Motor neuron (in vitro differentiated cells): Measurements from ENCODE around the gene PPP1R1B. TPM values are rescaled to one million over a fixed set of nuclear protein-coding genes. Genes with fewer than 3 reads are reported as not detected.
A peak's percentile ranks its signal among the peaks of the same experiment; 100 is the strongest.

Experiments
- ATAC-seq, 8 experiments: fragments of 200-7000 bp; cut with Tn5 transposase; replicated peaks in 6 of 8; 2 replicates each; pipeline ENCODE4 v1.8.0; 2021; ENCODE audit warnings: mild to moderate bottlenecking in 8 of 8, moderate library complexity in 8 of 8
- H3K27ac ChIP-seq, 2 donors: fragments of 250-450 bp; sonication (Bioruptor Pico); 2 replicates each; pipeline ENCODE4 v1.9.0; 2021; ENCODE audit warnings: antibody characterized with exemption in 2 of 2, mild to moderate bottlenecking in 2 of 2, moderate library complexity in 1 of 2
- H3K4me1 ChIP-seq, 2 donors: fragments of 250-450 bp; sonication (Bioruptor Pico); replicated peaks in 1 of 2; 2 replicates each; pipeline ENCODE4 v1.6.1; 2021; ENCODE audit warnings: antibody characterized with exemption in 2 of 2, mild to moderate bottlenecking in 2 of 2, moderate library complexity in 1 of 2
- H3K4me3 ChIP-seq, 5 donors: fragments of 250-450 bp; sonication (Bioruptor Pico); 2 replicates each; pipeline ENCODE4 v1.9.0; 2021; ENCODE audit warnings: antibody characterized with exemption in 5 of 5, mild to moderate bottlenecking in 5 of 5, moderate library complexity in 4 of 5
- WGBS, 10 experiments: fragments of 450-650 bp; shearing (Covaris generic); methylation state at CpG; one replicate each; pipeline ENCODE4 v1.0.0; 2022; 5-methylcytosine and 5-hydroxymethylcytosine counted together
- in situ Hi-C, 9 experiments: fragments of 400-800 bp; cut with MboI; loops; one replicate each; pipeline ENCODE4 v1.15.0; 2021; ENCODE audit warnings: low sequenced_read_pairs in 9 of 9, low pct_unique_long_range_greater_than_20kb in 2 of 9; ENCODE audit not compliant: unreplicated experiment in 9 of 9
- total RNA-seq, 8 experiments: library from RNA; unstranded; fragments of 300-600 nt; gene quantifications; 2 replicates each; pipeline versions ENCODE4 v1.2.3 to v1.2.4, GENCODE V29; 2022

The PPP1R1B gene
- total RNA-seq, 8 experiments from 2014 or later: 0.38 to 7.8 (median 0.91) TPM

DNA sequence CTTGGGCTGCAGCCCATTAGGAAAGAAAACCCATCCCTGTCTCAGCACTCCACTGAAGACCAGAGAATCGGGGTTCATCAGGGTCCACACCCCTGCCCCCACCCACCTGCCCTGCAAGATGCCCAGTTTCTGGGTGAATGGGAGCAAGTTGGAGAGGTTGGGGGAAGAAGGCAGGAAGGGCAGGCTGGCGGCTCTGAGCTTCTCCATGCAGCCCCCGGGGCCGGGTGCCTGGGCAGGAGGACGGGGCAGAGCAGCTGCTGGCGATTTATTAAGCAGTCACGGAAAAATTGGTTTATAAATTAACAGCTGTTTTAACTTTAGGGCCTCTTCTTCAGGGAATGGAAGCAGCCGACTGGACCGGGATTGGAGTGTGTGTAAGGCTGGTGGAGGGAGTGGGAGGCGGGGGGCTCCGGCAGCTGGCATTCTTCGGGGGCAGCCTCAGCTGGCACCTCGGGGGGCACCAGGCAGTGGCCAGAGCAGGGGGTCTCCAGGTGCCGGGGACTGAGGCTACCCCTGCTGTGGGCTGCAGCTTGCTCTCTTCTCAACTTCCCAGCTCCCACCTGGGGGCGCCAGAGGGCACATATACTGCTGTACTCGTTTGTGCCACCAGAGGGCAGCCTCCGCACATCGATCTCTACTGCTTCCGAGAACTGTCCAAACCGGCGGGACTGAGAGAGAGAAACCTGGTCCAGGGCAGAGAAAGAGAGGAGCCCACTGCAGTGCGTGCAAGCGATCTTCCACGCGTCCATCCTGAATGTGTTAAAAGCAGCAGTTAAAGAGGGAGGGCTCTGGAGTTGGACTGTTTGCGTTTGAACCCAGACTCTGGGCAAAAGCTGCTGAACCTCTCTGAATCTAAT is 5.0 kb upstream of the PPP1R1B start:
- Histone ChIP-seq H3K27ac (no peak overlapping the region), H3K4me3 (no peak overlapping the region), H3K4me1 (peaks cover 6 to 12% of the 10 kb centered on the region in 2 donors)
- in situ Hi-C loops: loop anchor here in 3 of 9 experiments (10.0 to 25.0 kb wide), 3 partner anchors 67 to 133 kb away; partner anchors contain the start of genes GRB7 (in 1 of the 3) and MIEN1 (in 1 of the 3)
- 0 to 13% (median 0%) methylated on average over 1 to 6 of the region's 26 CpGs; no CpG with 5 or more reads in 5 of the 10 experiments for WGBS, 10 experiments
- peak; percentile 48 to 81 (median 74) for ATAC-seq

DNA sequence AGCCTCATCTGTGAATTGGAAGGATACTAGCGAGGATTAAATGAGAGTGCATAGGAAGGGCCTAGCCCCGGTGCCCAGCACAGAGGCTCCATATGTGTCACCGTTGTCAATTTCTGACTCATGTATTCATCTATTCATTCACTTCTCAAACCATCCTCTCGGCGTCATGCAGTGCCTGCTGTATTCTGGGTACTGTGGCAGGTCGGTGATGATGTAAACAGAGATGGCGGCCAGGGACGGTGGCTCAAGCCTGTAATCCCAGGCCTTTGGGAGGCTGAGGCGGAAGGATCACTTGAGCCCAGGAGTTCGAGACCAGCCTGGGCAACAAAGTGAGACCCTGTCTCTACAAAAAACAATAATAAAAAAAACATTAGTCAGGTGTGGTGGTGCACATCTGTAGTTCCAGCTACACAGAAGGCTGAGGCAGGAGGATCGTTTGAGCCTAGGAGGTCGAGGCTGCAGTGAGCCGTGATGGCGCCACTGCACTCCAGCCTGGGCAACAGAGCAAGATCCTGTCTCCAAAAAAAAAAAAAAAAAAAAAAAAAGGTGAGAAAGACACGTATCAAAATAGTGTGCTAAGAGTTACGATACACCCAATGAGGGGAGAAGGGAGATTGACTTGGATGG is 4.3 kb upstream of the PPP1R1B start:
- peaks cover 6 to 17% of the 10 kb centered on the region in 2 donors for H3K4me1 ChIP-seq
- WGBS, 10 experiments: 23 to 90% (median 50%) methylated on average over 2 to 15 of the region's 16 CpGs; no CpG with 5 or more reads in 1 of the 10 experiments
- in situ Hi-C loops: loop anchor here in 3 of 9 experiments (10.0 to 25.0 kb wide), 3 partner anchors 68 to 132 kb away; partner anchors contain the start of genes GRB7 (in 1 of the 3) and MIEN1 (in 1 of the 3)
- H3K4me3 ChIP-seq: no peak overlapping the region
- peak in 7 of 8 experiments; percentile 16 to 65 (median 36) for ATAC-seq
- H3K27ac ChIP-seq: no peak overlapping the region

DNA sequence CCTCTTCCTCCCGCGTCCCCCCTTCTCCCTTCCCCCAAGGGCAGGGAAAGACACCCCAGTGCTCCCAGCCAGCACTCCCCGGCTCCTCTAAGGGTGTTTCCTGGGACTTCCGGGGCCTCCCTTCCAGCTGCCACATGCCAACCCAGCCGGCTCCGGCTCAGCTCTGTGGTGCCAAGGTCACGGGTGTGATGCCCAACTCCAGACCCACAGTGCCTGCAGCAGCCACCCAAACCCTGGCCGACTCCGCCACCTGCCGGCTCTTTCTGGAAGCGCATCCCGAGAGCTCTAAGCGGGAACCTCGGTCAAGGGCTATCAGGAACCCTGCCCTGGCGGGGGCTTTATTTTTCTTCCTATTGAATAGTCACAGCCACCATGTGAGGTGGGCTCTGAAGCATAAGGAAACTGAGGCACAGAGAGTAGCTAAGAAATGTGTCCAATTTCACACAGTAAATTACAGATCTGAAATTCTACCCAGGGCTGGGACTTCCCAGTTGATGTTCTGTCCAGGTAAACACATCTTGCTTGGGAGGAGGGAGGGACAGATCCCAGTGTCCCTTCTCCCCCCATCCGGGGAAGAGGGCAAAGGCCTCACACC is 3.3 kb upstream of the PPP1R1B start:
- Histone ChIP-seq H3K4me1 (peaks cover 4 to 20% of the 10 kb centered on the region in 2 donors), H3K27ac (no peak overlapping the region), H3K4me3 (no peak overlapping the region)
- WGBS, 10 experiments: 0 to 1% (median 0%) methylated on average over 1 to 10 of the region's 16 CpGs; no CpG with 5 or more reads in 6 of the 10 experiments
- in situ Hi-C loops: loop anchor here in 3 of 9 experiments (10.0 to 25.0 kb wide), 3 partner anchors 69 to 131 kb away; partner anchors contain the start of genes GRB7 (in 1 of the 3) and MIEN1 (in 1 of the 3)
- ATAC-seq: peak; percentile 29 to 69 (median 46)

DNA sequence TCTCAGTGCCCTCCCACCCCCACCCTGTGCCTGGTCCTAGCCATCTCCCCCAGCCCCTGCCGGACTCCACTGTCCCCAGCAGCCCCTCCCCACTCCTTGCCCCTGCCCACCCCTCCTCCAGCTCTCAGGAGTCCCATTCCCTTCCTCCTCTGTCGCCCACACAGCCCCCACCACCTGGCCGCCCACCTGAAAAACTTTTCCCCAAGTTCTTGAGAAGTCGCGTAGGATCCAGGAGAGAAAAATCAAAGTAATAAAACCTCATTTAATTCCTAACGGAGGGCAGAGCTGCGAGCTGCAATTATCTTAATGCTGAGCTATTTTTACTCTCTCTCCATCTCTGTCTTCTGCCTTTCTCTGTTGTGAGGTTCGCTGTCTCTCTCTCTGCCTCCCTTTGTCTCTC is 2.4 kb upstream of the PPP1R1B start:
- 29 to 72% (median 52%) methylated on average over 1 to 6 of the region's 8 CpGs; no CpG with 5 or more reads in 4 of the 10 experiments for WGBS, 10 experiments
- H3K4me3 ChIP-seq: no peak overlapping the region
- ATAC-seq: no peak
- in situ Hi-C loops: loop anchor here in 3 of 9 experiments (10.0 to 25.0 kb wide), 3 partner anchors 70 to 130 kb away; partner anchors contain the start of genes GRB7 (in 1 of the 3) and MIEN1 (in 1 of the 3)
- peaks cover 2 to 17% of the 10 kb centered on the region in 2 donors for H3K4me1 ChIP-seq
- no peak overlapping the region for H3K27ac ChIP-seq

DNA sequence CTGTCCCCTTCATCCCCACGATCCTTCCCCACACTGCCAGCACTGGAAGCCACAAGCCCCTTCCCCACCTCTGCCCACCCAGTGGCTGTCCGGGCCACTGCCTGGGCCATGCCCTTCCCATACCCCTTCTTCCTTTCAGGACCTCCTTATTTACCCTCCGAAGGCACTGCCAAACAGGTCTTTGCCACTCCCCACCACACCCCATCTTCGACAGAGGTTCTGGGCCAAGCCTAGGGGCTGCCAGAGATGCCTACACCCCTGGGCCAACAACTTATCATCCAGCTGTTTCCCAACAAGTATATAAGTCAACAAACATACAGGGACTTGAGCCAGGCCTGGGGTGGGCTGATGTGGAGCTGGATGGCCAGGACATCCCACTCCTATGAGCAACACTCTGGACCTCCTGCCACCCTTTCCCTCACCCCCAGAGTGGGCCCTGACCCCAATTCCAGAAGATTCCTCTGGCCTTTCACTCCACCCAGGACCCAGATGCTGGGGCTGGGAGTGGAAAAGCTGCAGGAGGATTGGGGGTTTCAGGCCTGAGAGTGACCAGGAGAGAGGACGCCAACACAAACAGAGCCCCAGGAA is 1.5 kb upstream of the PPP1R1B start:
- peaks cover 2 to 17% of the 10 kb centered on the region in 2 donors for H3K4me1 ChIP-seq
- H3K27ac ChIP-seq: no peak overlapping the region
- no peak overlapping the region for H3K4me3 ChIP-seq
- in situ Hi-C loops: loop anchor here in 2 of 9 experiments (10.0 kb wide), 2 partner anchors 70 to 130 kb away; no protein-coding TSS in a partner anchor
- no peak for ATAC-seq
- WGBS, 10 experiments: 71% methylated on average over 1 of the region's 5 CpGs; no CpG with 5 or more reads in 9 of the 10 experiments

DNA sequence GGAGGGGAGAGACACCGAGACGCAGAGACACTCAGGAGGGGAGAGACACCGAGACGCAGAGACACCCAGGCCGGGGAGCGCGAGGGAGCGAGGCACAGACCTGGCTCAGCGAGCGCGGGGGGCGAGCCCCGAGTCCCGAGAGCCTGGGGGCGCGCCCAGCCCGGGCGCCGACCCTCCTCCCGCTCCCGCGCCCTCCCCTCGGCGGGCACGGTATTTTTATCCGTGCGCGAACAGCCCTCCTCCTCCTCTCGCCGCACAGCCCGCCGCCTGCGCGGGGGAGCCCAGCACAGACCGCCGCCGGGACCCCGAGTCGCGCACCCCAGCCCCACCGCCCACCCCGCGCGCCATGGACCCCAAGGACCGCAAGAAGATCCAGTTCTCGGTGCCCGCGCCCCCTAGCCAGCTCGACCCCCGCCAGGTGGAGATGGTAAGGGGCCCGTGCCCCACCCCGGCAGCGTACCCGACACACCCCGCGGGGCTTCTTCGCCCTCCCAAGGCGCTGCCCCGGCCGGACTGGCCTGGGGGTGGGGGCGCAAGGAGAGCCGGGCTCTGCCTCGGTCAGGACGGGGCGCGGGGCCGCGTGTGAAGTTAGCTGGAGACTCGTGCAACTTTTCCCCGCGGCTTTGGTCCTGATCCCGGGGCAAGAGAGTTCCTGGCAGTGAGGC is 427 bp downstream of the PPP1R1B start:
- in situ Hi-C loops: loop anchor here in 2 of 9 experiments (10.0 kb wide), 2 partner anchors 72 to 128 kb away; no protein-coding TSS in a partner anchor
- peak overlapping the region in 4 of 5 donors; percentile 9 to 26 (median 18) for H3K4me3 ChIP-seq
- H3K4me1 ChIP-seq: peaks cover 1 to 20% of the 10 kb centered on the region in 2 donors
- 2% methylated on average over 17 of the region's 72 CpGs; no CpG with 5 or more reads in 9 of the 10 experiments for WGBS, 10 experiments
- ATAC-seq: peak in 6 of 8 experiments; percentile 4 to 22 (median 14)
- H3K27ac ChIP-seq: no peak overlapping the region

DNA sequence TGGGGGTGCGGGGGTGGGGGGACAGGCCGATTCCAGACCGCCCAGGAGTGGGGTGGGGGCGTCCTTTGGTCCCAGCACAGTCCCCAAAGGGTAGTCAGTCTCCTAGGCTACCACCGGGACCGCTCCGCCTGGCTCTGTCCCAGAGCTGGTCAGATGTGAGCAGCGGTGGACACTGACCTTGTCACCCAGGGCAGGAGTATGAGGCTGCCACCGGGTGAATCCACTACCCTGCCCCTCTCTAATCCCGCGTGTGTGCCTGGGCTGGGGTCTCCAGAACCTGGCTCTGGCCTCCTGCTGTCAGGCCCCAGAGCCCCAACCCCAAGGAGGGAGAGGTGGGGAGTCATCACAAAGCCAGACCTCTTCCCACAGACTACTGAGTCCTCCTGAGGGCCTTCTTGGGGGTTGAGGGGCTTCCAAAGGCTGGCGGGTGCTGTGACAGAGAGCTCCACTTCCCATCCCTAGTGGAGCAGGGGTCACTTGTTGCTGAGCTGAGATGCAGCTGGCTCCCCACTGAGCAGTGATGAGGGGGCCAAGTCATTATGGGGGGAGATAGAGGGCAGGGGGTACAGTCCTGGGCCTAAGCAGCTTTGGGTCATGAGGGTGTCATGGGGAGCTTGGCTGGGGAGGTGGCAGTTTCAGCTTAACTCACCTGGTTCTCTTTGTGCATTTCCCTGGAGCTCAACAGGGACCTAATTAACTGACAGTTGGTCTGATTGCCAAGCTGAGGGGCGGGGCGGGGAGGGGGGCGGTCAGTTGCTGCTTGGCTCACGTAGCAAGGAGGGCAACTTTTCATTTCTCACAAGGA is 1.2 kb downstream of the PPP1R1B start:
- Histone ChIP-seq H3K4me1 (peaks cover 6 to 28% of the 10 kb centered on the region in 2 donors), H3K27ac (no peak overlapping the region), H3K4me3 (no peak overlapping the region)
- peak in 3 of 8 experiments; percentile 9 to 29 (median 17) for ATAC-seq
- in situ Hi-C loops: loop anchor here in 2 of 9 experiments (10.0 kb wide), 2 partner anchors 73 to 127 kb away; no protein-coding TSS in a partner anchor
- WGBS, 10 experiments: no CpG with 5 or more reads among the region's 16 CpGs

DNA sequence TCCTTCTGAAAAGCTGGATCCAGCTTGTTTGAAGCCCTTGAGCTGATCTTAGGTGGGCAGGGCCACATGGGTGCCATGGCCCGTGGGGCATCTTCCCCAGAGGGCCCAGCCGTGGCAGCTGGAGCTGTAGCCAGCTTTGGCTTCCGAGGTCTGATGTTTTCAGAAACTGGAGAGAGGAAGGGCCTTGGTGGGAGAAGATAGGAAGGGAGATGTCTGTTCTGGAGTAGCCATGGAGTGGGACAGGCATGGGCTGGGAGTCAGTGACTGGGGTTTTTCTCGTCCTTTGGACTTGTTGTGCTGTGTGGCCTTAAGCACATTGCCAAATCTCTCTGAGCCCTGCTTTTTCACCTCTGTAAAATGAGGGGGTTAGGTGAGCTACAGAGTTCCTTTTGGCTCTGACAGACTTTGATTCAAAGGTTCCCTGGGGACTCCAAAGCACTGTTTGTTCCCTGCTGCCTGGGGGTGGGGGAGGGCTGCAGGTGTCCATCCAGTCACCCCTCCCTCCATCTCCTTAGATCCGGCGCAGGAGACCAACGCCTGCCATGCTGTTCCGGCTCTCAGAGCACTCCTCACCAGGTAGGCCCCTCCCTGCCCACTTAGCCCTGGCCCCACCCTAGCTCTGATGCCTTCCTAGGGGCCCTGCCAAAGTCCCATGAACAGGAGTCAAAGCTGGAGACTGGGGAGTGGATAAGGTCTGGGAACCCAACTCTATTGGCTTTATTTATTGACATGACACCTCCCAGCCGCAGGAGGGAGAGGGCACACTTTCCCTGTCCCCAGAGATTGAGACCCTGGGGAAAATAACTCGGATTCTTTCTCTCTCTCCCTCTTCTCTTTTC is 2.1 kb downstream of the PPP1R1B start:
- H3K4me1 ChIP-seq: peaks cover 6 to 28% of the 10 kb centered on the region in 2 donors
- H3K27ac ChIP-seq: no peak overlapping the region
- in situ Hi-C loops: loop anchor here in 2 of 9 experiments (10.0 kb wide), 2 partner anchors 74 to 126 kb away; no protein-coding TSS in a partner anchor
- no peak for ATAC-seq
- no peak overlapping the region for H3K4me3 ChIP-seq
- WGBS, 10 experiments: 0 to 77% (median 42%) methylated on average over 1 to 3 of the region's 10 CpGs; no CpG with 5 or more reads in 5 of the 10 experiments

DNA sequence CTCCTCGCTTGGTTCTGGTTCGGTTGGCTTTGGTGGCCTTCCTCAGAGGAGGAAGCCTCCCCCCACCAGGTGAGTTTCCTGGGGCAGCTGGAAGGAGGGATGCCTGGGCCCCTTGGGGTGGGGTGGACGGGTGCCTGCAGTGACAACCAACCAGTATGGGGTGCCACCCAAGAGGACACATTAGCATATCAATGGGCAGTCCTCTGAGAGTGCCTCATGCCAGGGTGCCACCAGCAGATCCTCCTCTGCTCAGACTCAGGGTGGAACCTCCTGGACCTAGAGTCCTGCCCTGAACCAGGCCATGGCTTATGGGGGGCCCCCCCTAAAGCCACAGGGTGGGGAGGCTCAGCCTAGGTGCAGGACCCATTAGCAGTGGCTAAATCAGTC is 2.7 kb downstream of the PPP1R1B start:
- WGBS, 10 experiments: 0 to 60% (median 56%) methylated on average over 1 to 2 of the region's 3 CpGs; no CpG with 5 or more reads in 7 of the 10 experiments
- no peak overlapping the region for H3K27ac ChIP-seq
- in situ Hi-C loops: loop anchor here in 2 of 9 experiments (10.0 kb wide), 2 partner anchors 75 to 125 kb away; no protein-coding TSS in a partner anchor

DNA sequence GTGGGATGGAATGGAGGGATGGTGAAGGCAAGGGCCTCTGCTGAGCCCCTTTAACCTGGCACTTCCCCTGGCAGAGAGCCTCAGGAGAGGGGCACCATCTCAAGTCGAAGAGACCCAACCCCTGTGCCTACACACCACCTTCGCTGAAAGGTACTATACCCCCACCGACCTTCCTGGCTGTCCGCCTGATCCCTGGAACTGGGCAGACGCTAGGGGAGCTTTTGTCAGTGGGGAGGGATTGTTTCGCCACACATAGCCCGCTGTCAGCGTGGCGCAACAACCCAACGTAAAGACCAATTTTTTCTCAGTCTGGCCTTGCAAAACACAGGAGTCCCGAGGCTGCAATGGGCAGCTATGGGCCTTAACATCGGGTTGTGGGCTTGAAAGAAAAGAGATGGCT is 3.1 kb downstream of the PPP1R1B start:
- H3K27ac ChIP-seq: no peak overlapping the region
- ATAC-seq: no peak
- H3K4me3 ChIP-seq: no peak overlapping the region
- peaks cover 9 to 36% of the 10 kb centered on the region in 2 donors for H3K4me1 ChIP-seq
- in situ Hi-C loops: loop anchor here in 2 of 9 experiments (10.0 kb wide), 2 partner anchors 75 to 125 kb away; no protein-coding TSS in a partner anchor
- 33 to 73% (median 57%) methylated on average over 1 to 6 of the region's 12 CpGs; no CpG with 5 or more reads in 6 of the 10 experiments for WGBS, 10 experiments

More for the DNA sequence above, 2.7 kb downstream of the PPP1R1B start:
- peaks cover 6 to 32% of the 10 kb centered on the region in 2 donors for H3K4me1 ChIP-seq
- no peak for ATAC-seq
- H3K4me3 ChIP-seq: no peak overlapping the region
